Umbilical cord (tissue), 2 donors: ENCODE data around the gene IER3. TPM values are rescaled to one million over a fixed set of nuclear protein-coding genes. Genes with fewer than 3 reads are reported as not detected.

ENCODE experiments used
- DNase-seq: peaks from one replicate; pipeline ENCODE4 v3.0.0-alpha.2; 2015; ENCODE audit warnings: low spot score
- total RNA-seq: library from RNA; depleted of rRNA; stranded (reverse); fragments of >200 nt; gene quantifications from one replicate; pipeline ENCODE4 v1.2.3, GENCODE V29; 2014; ENCODE audit warnings: low replicate concordance; ENCODE audit not compliant: insufficient read depth

Gene IER3
- total RNA-seq, 1 donor from 2014 or later = 70.1 TPM

DNA sequence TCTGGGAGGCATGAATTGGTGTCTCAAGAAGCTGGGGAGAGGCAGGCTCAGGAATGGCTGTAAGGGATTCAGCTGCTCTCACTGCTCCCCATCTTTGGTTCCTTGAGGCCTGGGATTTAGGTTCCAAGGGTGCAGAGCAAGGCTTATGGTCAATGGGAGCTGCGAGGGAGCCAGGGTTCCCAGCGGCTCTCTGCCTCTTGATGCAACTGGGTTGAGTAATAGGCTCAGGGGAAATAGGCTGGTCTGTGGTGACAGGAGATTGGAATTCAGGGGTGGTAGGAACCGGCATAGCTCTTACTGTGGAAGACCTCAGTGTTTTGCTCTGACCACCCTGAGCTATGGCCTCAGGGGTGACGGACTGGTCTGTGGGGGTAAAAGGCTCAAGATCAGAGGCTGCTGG lies 40.5 kb downstream of the IER3 start:
- no peak for DNase-seq

DNA sequence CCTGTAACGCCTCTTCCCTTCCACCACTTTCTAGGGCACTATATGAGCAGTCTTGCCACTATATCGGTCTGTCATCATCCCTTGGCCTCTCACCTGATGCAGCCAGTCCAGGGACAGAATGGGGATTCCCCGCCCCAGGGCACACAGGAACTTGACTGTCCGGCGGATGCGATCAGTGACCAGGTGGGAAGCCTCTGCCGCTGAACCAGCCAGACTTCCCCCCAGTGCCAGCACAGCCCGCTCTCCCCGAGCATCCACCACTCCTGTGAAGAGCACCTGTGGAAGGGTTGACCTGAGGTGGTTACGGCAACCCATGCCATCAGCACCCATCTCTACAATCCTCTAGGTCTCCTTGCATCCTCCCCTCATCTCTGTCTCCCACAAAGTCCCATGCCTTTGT lies 41.3 kb downstream of the IER3 start:
- DNase-seq = no peak

DNA sequence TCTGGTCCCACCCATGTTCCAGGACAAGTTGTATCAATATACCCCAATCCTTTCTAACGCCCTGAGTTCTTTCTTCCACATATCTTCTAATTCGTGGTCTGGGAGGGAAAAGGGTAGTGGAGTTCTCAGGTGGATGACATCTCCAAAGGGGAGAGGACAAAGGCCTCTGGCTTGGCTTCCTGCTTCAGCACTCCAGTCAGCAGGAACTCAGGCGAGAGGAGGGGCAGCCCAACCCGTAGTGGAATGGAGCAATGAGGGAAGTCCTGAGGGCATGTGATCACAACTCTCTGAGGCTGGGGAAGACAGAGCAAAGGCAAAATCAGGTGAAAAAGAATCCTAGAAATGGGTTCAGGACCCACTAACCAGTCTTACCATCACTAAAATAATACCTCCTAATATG lies 44.0 kb downstream of the IER3 start:
- no peak for DNase-seq

DNA sequence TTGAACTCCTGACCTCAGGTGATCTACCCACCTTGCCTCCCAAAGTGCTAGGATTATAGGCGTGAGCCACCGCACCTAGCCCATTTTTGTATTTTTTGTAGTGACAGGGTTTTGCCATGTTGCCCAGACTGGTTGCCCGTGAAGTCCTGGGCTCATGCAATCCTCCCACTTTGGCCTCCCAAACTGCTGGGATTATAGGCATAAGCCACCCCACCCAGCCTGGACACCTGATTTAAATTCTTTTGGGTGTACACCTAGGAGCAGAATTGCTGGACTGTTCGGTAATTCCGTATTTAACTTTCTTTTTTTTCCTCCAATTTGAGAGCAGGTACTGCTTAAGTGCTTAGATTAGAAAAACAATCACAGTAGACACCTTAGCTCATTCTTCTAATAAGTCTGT lies 47.9 kb downstream of the IER3 start:
- DNase-seq = no peak

Other genes starting within 250 kb of the IER3 start
- 25.3 TPM for gene GNL1, start 188.1 kb downstream of the IER3 start, total RNA-seq
- gene PRR3, start 187.3 kb downstream of the IER3 start, total RNA-seq = 5.1 TPM
- 27.2 TPM for gene ABCF1, start 173.1 kb downstream of the IER3 start, total RNA-seq
- 11.3 TPM for gene PPP1R10, start 127.3 kb downstream of the IER3 start, total RNA-seq
- gene MRPS18B, start 126.7 kb downstream of the IER3 start, total RNA-seq = 18.8 TPM
- gene ATAT1, start 117.7 kb downstream of the IER3 start, total RNA-seq = 1.9 TPM
- gene C6orf136, start 97.4 kb downstream of the IER3 start, total RNA-seq = 11.8 TPM
- 19.5 TPM for gene DHX16, start 71.5 kb downstream of the IER3 start, total RNA-seq
- 20.9 TPM for gene PPP1R18, start 57.9 kb downstream of the IER3 start, total RNA-seq
- gene NRM, start 53.6 kb downstream of the IER3 start, total RNA-seq = 4.3 TPM
- gene MDC1, start 27.3 kb downstream of the IER3 start, total RNA-seq = 14.9 TPM
- 174 TPM for gene TUBB, start 24.2 kb downstream of the IER3 start, total RNA-seq
- 46.7 TPM for gene FLOT1, start 1.9 kb downstream of the IER3 start, total RNA-seq
- 19.0 TPM for gene DDR1, start 140.0 kb upstream of the IER3 start, total RNA-seq
- gene GTF2H4, start 163.7 kb upstream of the IER3 start, total RNA-seq = 1.4 TPM
- gene VARS2, start 169.7 kb upstream of the IER3 start, total RNA-seq = 20.5 TPM
- not detected for gene SFTA2, start 187.6 kb upstream of the IER3 start, total RNA-seq
- 2.4 TPM for gene MUCL3, start 196.4 kb upstream of the IER3 start, total RNA-seq
- gene MUC21, start 239.2 kb upstream of the IER3 start, total RNA-seq = not detected